Tibial artery (tissue), 4 donors: ENCODE data around the gene ITGB6.

ENCODE experiments used
- DNase-seq, 2 donors: peaks; one replicate each; pipeline ENCODE4 v3.0.0-alpha.2; 2019
- H3K27ac ChIP-seq, 2 donors: fragments of 200-600 bp; sonication (generic) in 1 of 2; 1 replicate in 1 of 2; 2 replicates in 1 of 2; pipeline ENCODE4 v1.5.1; 2018 to 2019; ENCODE audit warnings: mild to moderate bottlenecking in 1 of 2
- H3K27me3 ChIP-seq, 2 donors: fragments of 200-600 bp; sonication (generic) in 1 of 2; one replicate each; pipeline versions ENCODE4 v1.5.1 to v1.6.0; 2016 to 2019
- H3K36me3 ChIP-seq, 3 donors: fragments of 200-600 bp; sonication (generic) in 2 of 3; one replicate each; pipeline ENCODE4 v1.5.1; 2016 to 2019; ENCODE audit warnings: mild to moderate bottlenecking in 2 of 3
- H3K4me1 ChIP-seq, 4 donors: fragments of 200-600 bp; sonication (generic) in 2 of 4; 1 replicate in 3 of 4; 2 replicates in 1 of 4; pipeline ENCODE4 v1.5.1; 2016 to 2019
- H3K4me3 ChIP-seq, 2 donors: fragments of 200-600 bp; sonication (generic) in 1 of 2; 1 replicate in 1 of 2; 2 replicates in 1 of 2; pipeline ENCODE4 v1.5.1; 2018 to 2019; ENCODE audit warnings: mild to moderate bottlenecking in 2 of 2
- H3K9me3 ChIP-seq, 3 donors: fragments of 200-600 bp; sonication (generic) in 1 of 3; one replicate each; pipeline ENCODE4 v1.5.1; 2016 to 2019
- CTCF ChIP-seq, 2 experiments: fragments of 200-600 bp in 1 of 2; fragments of 450-650 bp in 1 of 2; IDR thresholded peaks; one replicate each; pipeline ENCODE4 v1.5.1; 2017 to 2019; ENCODE audit warnings: antibody characterized with exemption in 2 of 2, mild to moderate bottlenecking in 1 of 2, moderate library complexity in 1 of 2
- intact Hi-C: fragments of 100-400 bp; cut with DNase I; formaldehyde crosslinking; loops from one replicate; pipeline ENCODE4 v1.15.0; 2023; ENCODE audit warnings: low total_unique reads

The ITGB6 gene

GRCh38 chr2:160063879-160064612 lies 136.0 kb downstream of the ITGB6 start:
- Histone ChIP-seq H3K4me1 (peaks cover 0 to 40% (median 22%) of the 10 kb centered on the region in 4 donors), H3K36me3 (no peaks in the 10 kb centered on the region), H3K27me3 (no peaks in the 10 kb centered on the region), H3K4me3 (no peak overlapping the region), H3K9me3 (no peaks in the 10 kb centered on the region), H3K27ac (peak overlapping the region; percentile 85 to 90)
- intact Hi-C loops: no loop called here
- no peak for DNase-seq
- no peak for TF ChIP-seq CTCF (IDR thresholded peaks at IDR 0.05)

- Histone ChIP-seq H3K4me3 (peak overlapping the region; percentile 85 to 96), H3K36me3 (no peaks in the 10 kb centered on the region), H3K4me1 (peaks cover 0 to 40% (median 22%) of the 10 kb centered on the region in 4 donors), H3K9me3 (no peaks in the 10 kb centered on the region), H3K27ac (peak overlapping the region; percentile 85 to 90), H3K27me3 (no peaks in the 10 kb centered on the region)
- intact Hi-C loops: no loop called here
- no peak for DNase-seq
- no peak for TF ChIP-seq CTCF (IDR thresholded peaks at IDR 0.05)
Observed at GRCh38 chr2:160063271-160063670, 136.8 kb downstream of the ITGB6 start.

GRCh38 chr2:160062292-160063005 lies 137.6 kb downstream of the ITGB6 start, which contains the start of gene PLA2R1:
PLA2R1 (minus strand) TSS chr2:160062615; CDS start chr2:160062403, 212 bp downstream.
- Histone ChIP-seq H3K27ac (peak within 1 kb of the TSS; percentile 85 to 90), H3K9me3 (no peaks in the 10 kb centered on the region), H3K27me3 (no peaks in the 10 kb centered on the region), H3K36me3 (no peaks in the 10 kb centered on the region), H3K4me1 (peaks cover 0 to 44% (median 26%) of the 10 kb centered on the region in 4 donors), H3K4me3 (peak within 1 kb of the TSS; percentile 85 to 96)
- no peak for TF ChIP-seq CTCF (IDR thresholded peaks at IDR 0.05)
- DNase-seq: peak; percentile 51 to 84
- intact Hi-C loops: no loop called here

GRCh38 chr2:160061944-160062291 lies 138.2 kb downstream of the ITGB6 start:
- no peaks in the 10 kb centered on the region for H3K9me3 ChIP-seq
- H3K27ac ChIP-seq: peak overlapping the region; percentile 85 to 90
- DNase-seq: peak in 1 of 2 donors; percentile 30
- H3K27me3 ChIP-seq: no peaks in the 10 kb centered on the region
- H3K4me1 ChIP-seq: peaks cover 0 to 48% (median 28%) of the 10 kb centered on the region in 4 donors
- TF ChIP-seq CTCF (IDR thresholded peaks at IDR 0.05): no peak
- H3K4me3 ChIP-seq: peak overlapping the region; percentile 85 to 96
- H3K36me3 ChIP-seq: no peaks in the 10 kb centered on the region
- intact Hi-C loops: no loop called here

GRCh38 chr2:160061533-160061932 lies 138.5 kb downstream of the ITGB6 start:
- peak overlapping the region; percentile 85 to 96 for H3K4me3 ChIP-seq
- H3K9me3 ChIP-seq: no peaks in the 10 kb centered on the region
- peaks cover 0 to 51% (median 30%) of the 10 kb centered on the region in 4 donors for H3K4me1 ChIP-seq
- intact Hi-C loops: no loop called here
- H3K27ac ChIP-seq: peak overlapping the region; percentile 85 to 90
- no peak for DNase-seq
- H3K36me3 ChIP-seq: no peaks in the 10 kb centered on the region
- no peaks in the 10 kb centered on the region for H3K27me3 ChIP-seq
- TF ChIP-seq CTCF (IDR thresholded peaks at IDR 0.05): no peak
